ENCODE data around the gene MMADHC. TPM values are rescaled to one million over a fixed set of nuclear protein-coding genes. Genes with fewer than 3 reads are reported as not detected.

The MMADHC gene
- polyA plus RNA-seq, 1 experiment: 72.6 TPM

GRCh38 chr2:149613704-149614103 is 26.1 kb upstream of the MMADHC start:
- ChIA-PET CTCF (interaction anchor here (0.6 to 1.1 kb wide), 3 partner anchors 10 to 338 kb away, joined by 3 read pairs; no protein-coding TSS in a partner anchor), POLR2A (interaction anchor here (0.6 kb wide), 1 partner anchor 1543 kb away, joined by 3 read pairs; no protein-coding TSS in a partner anchor)
- Histone ChIP-seq H3K36me3 (ENCODE audit: control insufficient read depth, insufficient read depth, low read length) (no peaks in the 10 kb centered on the region), H3K4me3 (ENCODE audit: low read depth, low read length) (no peak overlapping the region), H3K27me3 (ENCODE audit: control insufficient read depth, insufficient read depth, low read length) (no peaks in the 10 kb centered on the region)
- no peak for TF ChIP-seq CTCF (IDR thresholded peaks at IDR 0.05; ENCODE audit: insufficient read depth, low read depth, low read length)
- peak; percentile 63 for DNase-seq (ENCODE audit: low read depth)

- Histone ChIP-seq H3K4me3 (ENCODE audit: low read depth, low read length) (no peak overlapping the region), H3K27me3 (ENCODE audit: control insufficient read depth, insufficient read depth, low read length) (no peaks in the 10 kb centered on the region), H3K36me3 (ENCODE audit: control insufficient read depth, insufficient read depth, low read length) (no peaks in the 10 kb centered on the region)
- no peak for TF ChIP-seq CTCF (IDR thresholded peaks at IDR 0.05; ENCODE audit: insufficient read depth, low read depth, low read length)
- no peak for DNase-seq (ENCODE audit: low read depth)
- ChIA-PET POLR2A (no interaction called here), CTCF (interaction anchor here (1.3 kb wide), 1 partner anchor 13 kb away, joined by 3 read pairs; no protein-coding TSS in a partner anchor)
These were observed 24.5 kb upstream of the MMADHC start for GRCh38 chr2:149612122-149612521.

- Histone ChIP-seq H3K27me3 (ENCODE audit: control insufficient read depth, insufficient read depth, low read length) (no peaks in the 10 kb centered on the region), H3K36me3 (ENCODE audit: control insufficient read depth, insufficient read depth, low read length) (no peaks in the 10 kb centered on the region), H3K4me3 (ENCODE audit: low read depth, low read length) (no peak overlapping the region)
- ChIA-PET POLR2A (no interaction called here), CTCF (interaction anchor here (1.3 kb wide), 1 partner anchor 12 kb away, joined by 3 read pairs; no protein-coding TSS in a partner anchor)
- no peak for TF ChIP-seq CTCF (IDR thresholded peaks at IDR 0.05; ENCODE audit: insufficient read depth, low read depth, low read length)
- no peak for DNase-seq (ENCODE audit: low read depth)
These were observed 23.7 kb upstream of the MMADHC start for GRCh38 chr2:149611100-149611820.

GRCh38 chr2:149606251-149606811 is 18.8 kb upstream of the MMADHC start:
- no peak for DNase-seq (ENCODE audit: low read depth)

More at GRCh38 chr2:149606251-149606811, 18.8 kb upstream of the MMADHC start:
- POLR2A ChIA-PET: no interaction called here
- no peak for TF ChIP-seq CTCF (IDR thresholded peaks at IDR 0.05; ENCODE audit: insufficient read depth, low read depth, low read length)
- CTCF ChIA-PET: interaction anchor here (1.0 kb wide), 1 partner anchor 8 kb away, joined by 3 read pairs; no protein-coding TSS in a partner anchor
- Histone ChIP-seq H3K4me3 (ENCODE audit: low read depth, low read length) (no peak overlapping the region), H3K27me3 (ENCODE audit: control insufficient read depth, insufficient read depth, low read length) (no peaks in the 10 kb centered on the region), H3K36me3 (ENCODE audit: control insufficient read depth, insufficient read depth, low read length) (no peaks in the 10 kb centered on the region)

Data from BJ (cell line).